ENCODE measurements around the gene SALL2.

SALL2 gene

DNA sequence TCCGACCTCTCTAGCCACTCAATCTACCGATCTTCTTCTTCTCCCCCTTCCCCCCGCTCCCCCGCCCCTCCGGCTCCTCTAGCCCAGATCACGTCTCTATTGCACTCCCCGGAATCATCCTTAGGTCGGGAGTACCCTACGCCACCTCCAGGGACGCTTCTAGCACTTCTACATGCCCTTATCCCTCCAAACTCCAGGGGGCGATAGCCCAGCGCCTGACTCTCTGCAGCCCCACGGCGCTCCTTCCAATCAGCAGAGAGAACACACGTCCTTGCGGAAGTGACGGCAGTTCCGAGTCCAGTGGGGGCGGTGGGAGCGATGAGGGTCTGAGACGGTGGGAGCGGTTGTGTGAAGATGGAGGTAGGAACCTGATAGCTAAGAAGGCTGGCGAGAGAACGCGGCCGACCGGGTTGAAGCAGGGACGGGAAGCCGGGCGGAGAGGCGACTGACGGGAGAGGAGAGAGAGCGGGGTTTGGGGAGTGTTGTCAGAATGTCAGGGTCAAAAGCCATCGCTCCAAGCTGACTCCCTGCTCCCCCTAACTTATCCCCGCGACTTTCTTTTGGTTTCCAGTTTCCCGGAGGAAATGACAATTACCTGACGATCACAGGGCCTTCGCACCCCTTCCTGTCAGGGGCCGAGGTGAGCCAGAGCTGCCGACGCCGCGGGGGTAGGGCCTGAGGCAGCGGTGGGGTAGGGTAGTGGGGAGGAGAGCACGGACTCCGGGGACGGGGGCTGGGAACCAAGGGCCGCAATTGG lies 49.0 kb downstream of the SALL2 start, which contains the start of the genes RAB2B and TOX4 (continued):
- TF ChIP-seq ZNF362 (tag by site-specific recombination; IDR thresholded peaks at IDR 0.05) (no peak), ZNF837 (tag by site-specific recombination; IDR thresholded peaks at IDR 0.05) (no peak), ZNF701 (tag by site-specific recombination; IDR thresholded peaks at IDR 0.05) (no peak), ZNF704 (tag by site-specific recombination; IDR thresholded peaks at IDR 0.05) (no peak), ZNF530 (tag by site-specific recombination; IDR thresholded peaks at IDR 0.05; ENCODE audit: low read depth) (no peak), ZBTB7A (tag by site-specific recombination; IDR thresholded peaks at IDR 0.05; ENCODE audit: low read depth) (peak; percentile 83; the same call in 1 of the 2 replicates), KLF1 (tag by site-specific recombination; IDR thresholded peaks at IDR 0.05) (no peak; the same call in 1 of the 2 replicates), ZNF510 (tag by site-specific recombination; IDR thresholded peaks at IDR 0.05; ENCODE audit: insufficient replicate concordance) (no peak), KLF16 (tag by site-specific recombination; IDR thresholded peaks at IDR 0.05) (peak; percentile 87), REST (tag by site-specific recombination; IDR thresholded peaks at IDR 0.05) (no peak), ZNF24 (tag by site-specific recombination; IDR thresholded peaks at IDR 0.05) (peak; percentile 33; the same call in 1 of the 2 replicates), KLF17 (tag by site-specific recombination; IDR thresholded peaks at IDR 0.05) (peak; percentile 56), ZBTB8A (tag by site-specific recombination; IDR thresholded peaks at IDR 0.05) (peak; percentile 43), ZNF202 (tag by site-specific recombination; IDR thresholded peaks at IDR 0.05; ENCODE audit: borderline replicate concordance) (no peak)
- TF ChIP-seq, protein P1, sequence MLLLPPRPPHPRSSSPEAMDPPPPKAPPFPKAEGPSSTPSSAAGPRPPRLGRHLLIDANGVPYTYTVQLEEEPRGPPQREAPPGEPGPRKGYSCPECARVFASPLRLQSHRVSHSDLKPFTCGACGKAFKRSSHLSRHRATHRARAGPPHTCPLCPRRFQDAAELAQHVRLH (tag by site-specific recombination; IDR thresholded peaks at IDR 0.05), result peak; percentile 77; the same call in 1 of the 2 replicates
- TF ChIP-seq, protein P2, sequence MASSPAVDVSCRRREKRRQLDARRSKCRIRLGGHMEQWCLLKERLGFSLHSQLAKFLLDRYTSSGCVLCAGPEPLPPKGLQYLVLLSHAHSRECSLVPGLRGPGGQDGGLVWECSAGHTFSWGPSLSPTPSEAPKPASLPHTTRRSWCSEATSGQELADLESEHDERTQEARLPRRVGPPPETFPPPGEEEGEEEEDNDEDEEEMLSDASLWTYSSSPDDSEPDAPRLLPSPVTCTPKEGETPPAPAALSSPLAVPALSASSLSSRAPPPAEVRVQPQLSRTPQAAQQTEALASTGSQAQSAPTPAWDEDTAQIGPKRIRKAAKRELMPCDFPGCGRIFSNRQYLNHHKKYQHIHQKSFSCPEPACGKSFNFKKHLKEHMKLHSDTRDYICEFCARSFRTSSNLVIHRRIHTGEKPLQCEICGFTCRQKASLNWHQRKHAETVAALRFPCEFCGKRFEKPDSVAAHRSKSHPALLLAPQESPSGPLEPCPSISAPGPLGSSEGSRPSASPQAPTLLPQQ (tag by site-specific recombination; IDR thresholded peaks at IDR 0.05), result peak; percentile 51
- TF ChIP-seq, protein P3, sequence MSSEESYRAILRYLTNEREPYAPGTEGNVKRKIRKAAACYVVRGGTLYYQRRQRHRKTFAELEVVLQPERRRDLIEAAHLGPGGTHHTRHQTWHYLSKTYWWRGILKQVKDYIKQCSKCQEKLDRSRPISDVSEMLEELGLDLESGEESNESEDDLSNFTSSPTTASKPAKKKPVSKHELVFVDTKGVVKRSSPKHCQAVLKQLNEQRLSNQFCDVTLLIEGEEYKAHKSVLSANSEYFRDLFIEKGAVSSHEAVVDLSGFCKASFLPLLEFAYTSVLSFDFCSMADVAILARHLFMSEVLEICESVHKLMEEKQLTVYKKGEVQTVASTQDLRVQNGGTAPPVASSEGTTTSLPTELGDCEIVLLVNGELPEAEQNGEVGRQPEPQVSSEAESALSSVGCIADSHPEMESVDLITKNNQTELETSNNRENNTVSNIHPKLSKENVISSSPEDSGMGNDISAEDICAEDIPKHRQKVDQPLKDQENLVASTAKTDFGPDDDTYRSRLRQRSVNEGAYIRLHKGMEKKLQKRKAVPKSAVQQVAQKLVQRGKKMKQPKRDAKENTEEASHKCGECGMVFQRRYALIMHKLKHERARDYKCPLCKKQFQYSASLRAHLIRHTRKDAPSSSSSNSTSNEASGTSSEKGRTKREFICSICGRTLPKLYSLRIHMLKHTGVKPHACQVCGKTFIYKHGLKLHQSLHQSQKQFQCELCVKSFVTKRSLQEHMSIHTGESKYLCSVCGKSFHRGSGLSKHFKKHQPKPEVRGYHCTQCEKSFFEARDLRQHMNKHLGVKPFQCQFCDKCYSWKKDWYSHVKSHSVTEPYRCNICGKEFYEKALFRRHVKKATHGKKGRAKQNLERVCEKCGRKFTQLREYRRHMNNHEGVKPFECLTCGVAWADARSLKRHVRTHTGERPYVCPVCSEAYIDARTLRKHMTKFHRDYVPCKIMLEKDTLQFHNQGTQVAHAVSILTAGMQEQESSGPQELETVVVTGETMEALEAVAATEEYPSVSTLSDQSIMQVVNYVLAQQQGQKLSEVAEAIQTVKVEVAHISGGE (tag by site-specific recombination; conservative IDR thresholded peaks at IDR 0.05; ENCODE audit: low read depth), result peak; percentile 89
- TF ChIP-seq, protein P4, sequence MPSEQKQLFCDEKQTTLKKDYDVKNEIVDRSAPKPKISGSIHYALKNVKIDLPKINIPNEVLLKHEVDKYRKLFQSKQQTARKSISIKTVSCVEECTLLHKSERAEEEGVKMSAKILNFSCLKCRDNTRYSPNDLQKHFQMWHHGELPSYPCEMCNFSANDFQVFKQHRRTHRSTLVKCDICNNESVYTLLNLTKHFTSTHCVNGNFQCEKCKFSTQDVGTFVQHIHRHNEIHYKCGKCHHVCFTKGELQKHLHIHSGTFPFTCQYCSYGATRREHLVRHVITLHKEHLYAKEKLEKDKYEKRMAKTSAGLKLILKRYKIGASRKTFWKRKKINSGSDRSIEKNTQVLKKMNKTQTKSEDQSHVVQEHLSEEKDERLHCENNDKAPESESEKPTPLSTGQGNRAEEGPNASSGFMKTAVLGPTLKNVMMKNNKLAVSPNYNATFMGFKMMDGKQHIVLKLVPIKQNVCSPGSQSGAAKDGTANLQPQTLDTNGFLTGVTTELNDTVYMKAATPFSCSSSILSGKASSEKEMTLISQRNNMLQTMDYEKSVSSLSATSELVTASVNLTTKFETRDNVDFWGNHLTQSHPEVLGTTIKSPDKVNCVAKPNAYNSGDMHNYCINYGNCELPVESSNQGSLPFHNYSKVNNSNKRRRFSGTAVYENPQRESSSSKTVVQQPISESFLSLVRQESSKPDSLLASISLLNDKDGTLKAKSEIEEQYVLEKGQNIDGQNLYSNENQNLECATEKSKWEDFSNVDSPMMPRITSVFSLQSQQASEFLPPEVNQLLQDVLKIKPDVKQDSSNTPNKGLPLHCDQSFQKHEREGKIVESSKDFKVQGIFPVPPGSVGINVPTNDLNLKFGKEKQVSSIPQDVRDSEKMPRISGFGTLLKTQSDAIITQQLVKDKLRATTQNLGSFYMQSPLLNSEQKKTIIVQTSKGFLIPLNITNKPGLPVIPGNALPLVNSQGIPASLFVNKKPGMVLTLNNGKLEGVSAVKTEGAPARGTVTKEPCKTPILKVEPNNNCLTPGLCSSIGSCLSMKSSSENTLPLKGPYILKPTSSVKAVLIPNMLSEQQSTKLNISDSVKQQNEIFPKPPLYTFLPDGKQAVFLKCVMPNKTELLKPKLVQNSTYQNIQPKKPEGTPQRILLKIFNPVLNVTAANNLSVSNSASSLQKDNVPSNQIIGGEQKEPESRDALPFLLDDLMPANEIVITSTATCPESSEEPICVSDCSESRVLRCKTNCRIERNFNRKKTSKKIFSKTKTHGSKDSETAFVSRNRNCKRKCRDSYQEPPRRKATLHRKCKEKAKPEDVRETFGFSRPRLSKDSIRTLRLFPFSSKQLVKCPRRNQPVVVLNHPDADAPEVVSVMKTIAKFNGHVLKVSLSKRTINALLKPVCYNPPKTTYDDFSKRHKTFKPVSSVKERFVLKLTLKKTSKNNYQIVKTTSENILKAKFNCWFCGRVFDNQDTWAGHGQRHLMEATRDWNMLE (tag by site-specific recombination; conservative IDR thresholded peaks at IDR 0.05; ENCODE audit: low read depth), result peak; percentile 91
